Colonic mucosa (tissue), 4 donors: ENCODE data around the gene HCAR3. TPM values are rescaled to one million over a fixed set of nuclear protein-coding genes. Genes with fewer than 3 reads are reported as not detected.
A peak's percentile ranks its signal among the peaks of the same experiment; 100 is the strongest.
"Not testable (repeated sequence)": the region's sequence is repeated elsewhere in the genome, so short reads cannot be mapped to it uniquely, and the experiment has no call there.

ENCODE experiments used
- DNase-seq: peaks from one replicate; pipeline ENCODE4 v3.0.0-alpha.2; 2020
- H3K27ac ChIP-seq: fragments of 200-600 bp; one replicate; pipeline ENCODE4 v1.8.0; 2021
- H3K27me3 ChIP-seq: fragments of 200-600 bp; one replicate; pipeline ENCODE4 v1.8.0; 2021
- H3K36me3 ChIP-seq: fragments of 200-600 bp; one replicate; pipeline ENCODE4 v1.8.0; 2021
- H3K4me1 ChIP-seq: fragments of 200-600 bp; one replicate; pipeline ENCODE4 v1.8.0; 2021; ENCODE audit warnings: mild to moderate bottlenecking
- H3K4me3 ChIP-seq: fragments of 200-600 bp; one replicate; pipeline ENCODE4 v1.8.0; 2021
- H3K9ac ChIP-seq, 2 donors: one replicate each; pipeline ENCODE4 v1.7.0; 2013; ENCODE audit warnings: control low read depth in 2 of 2, low read depth in 2 of 2, low read length in 2 of 2
- H3K9me3 ChIP-seq: fragments of 200-600 bp; one replicate; pipeline ENCODE4 v1.8.0; 2021
- CTCF ChIP-seq: fragments of 200-600 bp; IDR thresholded peaks from one replicate; pipeline ENCODE4 v1.8.0; 2022; ENCODE audit warnings: antibody characterized with exemption, mild to moderate bottlenecking
- intact Hi-C: fragments of 100-400 bp; cut with DNase I; formaldehyde crosslinking; loops from one replicate; pipeline ENCODE4 v1.14.1; 2022
- total RNA-seq, 2 donors: library from RNA; stranded (reverse); fragmentation: NEBNext Ultra II Directional in 1 of 2; extraction: Animal tissue kit (Norgen Biotek cat#: 25700) in 1 of 2; gene quantifications; one replicate each; pipeline ENCODE4 v1.2.1, GENCODE V29; 2021
- donor health status: healthy.
- donor health status: DM: no; HTN: no; CAD: no.
- donor health status: DM: no; HTN: no; CAD: no.

The HCAR3 gene
- under 1 TPM; 0.12 to 0.56 TPM for total RNA-seq

- intact Hi-C loops, H3K9me3 ChIP-seq, H3K36me3 ChIP-seq, H3K4me3 ChIP-seq, DNase-seq, H3K9ac ChIP-seq, H3K4me1 ChIP-seq, H3K27ac ChIP-seq, H3K27me3 ChIP-seq: not testable (repeated sequence)
Observed at GRCh38 chr12:122716658-122717057, at the start of gene HCAR3. TSS of gene HCAR3 (minus strand) at chr12:122716811. CDS start at chr12:122716737, 74 bp downstream.

- Histone ChIP-seq H3K9me3 (no peaks in the 10 kb centered on the region), H3K36me3 (peaks cover 3% of the 10 kb centered on the region), H3K4me1 (peaks cover 4% of the 10 kb centered on the region), H3K9ac (no peak overlapping the region), H3K27me3 (no peaks in the 10 kb centered on the region), H3K4me3 (no peak overlapping the region), H3K27ac (no peak overlapping the region)
- no peak for TF ChIP-seq CTCF
- no peak for DNase-seq
- intact Hi-C loops = no loop called here
Observed at GRCh38 chr12:122757568-122757967, 41.0 kb upstream of the HCAR3 start.

- intact Hi-C loops = loop anchor here (5.0 kb wide), 1 partner anchor 117 kb away; no protein-coding TSS in a partner anchor
- Histone ChIP-seq H3K36me3 (peaks cover under 1% of the 10 kb centered on the region), H3K4me3 (no peak overlapping the region), H3K9me3 (no peaks in the 10 kb centered on the region), H3K9ac (no peak overlapping the region), H3K4me1 (peaks cover 4% of the 10 kb centered on the region), H3K27ac (no peak overlapping the region), H3K27me3 (no peaks in the 10 kb centered on the region)
- no peak for DNase-seq
- TF ChIP-seq CTCF = no peak
Observed at GRCh38 chr12:122754790-122755189, 38.2 kb upstream of the HCAR3 start.

GRCh38 chr12:122753319-122753650 lies 36.7 kb upstream of the HCAR3 start:
- Histone ChIP-seq H3K9ac (peak overlapping the region; percentile 88 to 98), H3K9me3 (no peaks in the 10 kb centered on the region), H3K36me3 (no peaks in the 10 kb centered on the region), H3K27me3 (no peaks in the 10 kb centered on the region), H3K4me3 (peak overlapping the region; percentile 94), H3K27ac (peak overlapping the region; percentile 83), H3K4me1 (peaks cover 4% of the 10 kb centered on the region)
- TF ChIP-seq CTCF = no peak
- intact Hi-C loops = loop anchor here (5.0 kb wide), 1 partner anchor 116 kb away; no protein-coding TSS in a partner anchor
- DNase-seq = no peak

GRCh38 chr12:122752464-122753318 lies 36.1 kb upstream of the HCAR3 start, which contains the start of gene DENR:
TSS of gene DENR (plus strand) at chr12:122752824. CDS start at chr12:122753702, 878 bp downstream.
- H3K27ac ChIP-seq = peak within 1 kb of the TSS; percentile 83
- peak; percentile 99 for DNase-seq
- H3K9ac ChIP-seq = peak within 1 kb of the TSS; percentile 88 to 98
- no peaks in the 10 kb centered on the region for H3K27me3 ChIP-seq
- no peaks in the 10 kb centered on the region for H3K36me3 ChIP-seq
- peak; percentile 77 for TF ChIP-seq CTCF
- H3K9me3 ChIP-seq = no peaks in the 10 kb centered on the region
- intact Hi-C loops = loop anchor here (5.0 kb wide), 1 partner anchor 115 kb away; no protein-coding TSS in a partner anchor
- peak within 1 kb of the TSS; percentile 94 for H3K4me3 ChIP-seq
- H3K4me1 ChIP-seq = peaks cover 4% of the 10 kb centered on the region

GRCh38 chr12:122750781-122751515 lies 34.3 kb upstream of the HCAR3 start:
- intact Hi-C loops = loop anchor here (5.0 kb wide), 1 partner anchor 114 kb away; no protein-coding TSS in a partner anchor
- H3K27ac ChIP-seq, H3K27me3 ChIP-seq: not testable (repeated sequence)

More at GRCh38 chr12:122750781-122751515, 34.3 kb upstream of the HCAR3 start:
- H3K4me1 ChIP-seq, H3K9ac ChIP-seq, H3K36me3 ChIP-seq, H3K9me3 ChIP-seq, DNase-seq, H3K4me3 ChIP-seq: not testable (repeated sequence)
